Stromal cell of bone marrow (primary cell): ENCODE results near the gene KIR2DL3.
"Not testable (repeated sequence)": the region's sequence is repeated elsewhere in the genome, so short reads cannot be mapped to it uniquely, and the experiment has no call there.

Experiments
- DNase-seq: peaks from one replicate; pipeline ENCODE4 v3.0.0-alpha.2; 2012; ENCODE audit warnings: low read depth

The KIR2DL3 gene

GRCh38 chr19:54738306-54738705 lies at the start of gene KIR2DL3:
TSS of gene KIR2DL3 (plus strand) at chr19:54738513. CDS start at chr19:54738546, 33 bp downstream.
- DNase-seq, result not testable (repeated sequence)

GRCh38 chr19:54691582-54692297 lies 46.6 kb upstream of the KIR2DL3 start:
- DNase-seq, result no peak

GRCh38 chr19:54692298-54692615 lies 46.1 kb upstream of the KIR2DL3 start:
- DNase-seq, result no peak

- DNase-seq, result no peak
Measured at GRCh38 chr19:54694648-54695047, 43.7 kb upstream of the KIR2DL3 start.

- DNase-seq, result no peak
Measured at GRCh38 chr19:54696117-54696548, 42.2 kb upstream of the KIR2DL3 start.

- no peak for DNase-seq
Measured at GRCh38 chr19:54696766-54697165, 41.5 kb upstream of the KIR2DL3 start.

- not testable (repeated sequence) for DNase-seq
Measured at GRCh38 chr19:54697716-54698115, 40.6 kb upstream of the KIR2DL3 start.

GRCh38 chr19:54704928-54705327 lies 33.4 kb upstream of the KIR2DL3 start:
- DNase-seq, result no peak

GRCh38 chr19:54707962-54708361 lies 30.4 kb upstream of the KIR2DL3 start:
- DNase-seq, result no peak

- no peak for DNase-seq
Measured at GRCh38 chr19:54708781-54709180, 29.5 kb upstream of the KIR2DL3 start.

- DNase-seq, result no peak
Measured at GRCh38 chr19:54709212-54709948, 28.9 kb upstream of the KIR2DL3 start.

GRCh38 chr19:54709956-54710355 lies 28.4 kb upstream of the KIR2DL3 start:
- not testable (repeated sequence) for DNase-seq

- no peak for DNase-seq
Measured at GRCh38 chr19:54724142-54724541, 14.2 kb upstream of the KIR2DL3 start, which contains the start of gene KIR3DL3. TSS of gene KIR3DL3 (plus strand) at chr19:54724442. CDS start at chr19:54724497, 55 bp downstream.

- DNase-seq, result no peak
Measured at GRCh38 chr19:54724644-54725043, 13.7 kb upstream of the KIR2DL3 start.

GRCh38 chr19:54725321-54725720 lies 13.0 kb upstream of the KIR2DL3 start:
- no peak for DNase-seq

GRCh38 chr19:54727562-54727961 lies 10.8 kb upstream of the KIR2DL3 start:
- no peak for DNase-seq

GRCh38 chr19:54728167-54728566 lies 10.1 kb upstream of the KIR2DL3 start:
- DNase-seq, result no peak

GRCh38 chr19:54729416-54730188 lies 8.7 kb upstream of the KIR2DL3 start:
- DNase-seq, result no peak

- no peak for DNase-seq
Measured at GRCh38 chr19:54731191-54731590, 7.1 kb upstream of the KIR2DL3 start.

- no peak for DNase-seq
Measured at GRCh38 chr19:54738715-54739114, 402 bp downstream of the KIR2DL3 start.

GRCh38 chr19:54739587-54740497 lies 1.5 kb downstream of the KIR2DL3 start:
- no peak for DNase-seq

- not testable (repeated sequence) for DNase-seq
Measured at GRCh38 chr19:54741950-54742349, 3.6 kb downstream of the KIR2DL3 start.
